Large intestine (tissue), 3 donors: Measurements from ENCODE around the gene ARL5C. TPM values are rescaled to one million over a fixed set of nuclear protein-coding genes. Genes with fewer than 3 reads are reported as not detected.

ENCODE experiments used
- DNase-seq, 2 donors: peaks; one replicate each; pipeline versions ENCODE4 v3.0.0 to v3.0.0-alpha.2; 2013
- H3K27ac ChIP-seq: one replicate; pipeline ENCODE4 v1.5.1; 2013; ENCODE audit warnings: low read length
- H3K27me3 ChIP-seq: 2 replicates; pipeline ENCODE4 v1.6.1; 2013; ENCODE audit warnings: low read length; ENCODE audit not compliant: control insufficient read depth, insufficient read depth
- H3K36me3 ChIP-seq: 2 replicates; pipeline ENCODE4 v1.6.1; 2013; ENCODE audit warnings: low read length; ENCODE audit not compliant: control insufficient read depth, insufficient read depth
- H3K4me1 ChIP-seq: one replicate; pipeline ENCODE4 v1.6.1; 2013; ENCODE audit warnings: low read length; ENCODE audit not compliant: control insufficient read depth, insufficient read depth
- H3K4me3 ChIP-seq: one replicate; pipeline ENCODE4 v1.5.1; 2013; ENCODE audit warnings: low read length
- H3K9me3 ChIP-seq: one replicate; pipeline ENCODE4 v1.6.1; 2013; ENCODE audit warnings: mild to moderate bottlenecking, low read depth, low read length, moderate library complexity; ENCODE audit not compliant: control insufficient read depth
- WGBS: methylation state at CpG from one replicate; pipeline ENCODE4 v1.1.5; 2013; ENCODE audit warnings: low lambda C conversion rate; ENCODE audit not compliant: insufficient coverage; 5-methylcytosine and 5-hydroxymethylcytosine counted together
- polyA plus RNA-seq: library from polyadenylated mRNA; unstranded; fragments of 120-200 nt; gene quantifications from one replicate; pipeline ENCODE4 v1.2.1, GENCODE V29; 2013

Gene ARL5C
- polyA plus RNA-seq, 1 donor: not detected

GRCh38 chr17:39177256-39177655, 11.3 kb upstream of the ARL5C start:
- Histone ChIP-seq H3K27me3 (no peaks in the 10 kb centered on the region), H3K4me3 (no peak overlapping the region), H3K9me3 (no peaks in the 10 kb centered on the region), H3K36me3 (peaks cover 6% of the 10 kb centered on the region), H3K27ac (no peak overlapping the region), H3K4me1 (no peaks in the 10 kb centered on the region)
- WGBS: 67% methylated on average over 2 of the region's 12 CpGs
- DNase-seq: no peak

- WGBS: no CpG with 5 or more reads among the region's 10 CpGs
Measured at GRCh38 chr17:39175695-39176093, 9.7 kb upstream of the ARL5C start.

DNA sequence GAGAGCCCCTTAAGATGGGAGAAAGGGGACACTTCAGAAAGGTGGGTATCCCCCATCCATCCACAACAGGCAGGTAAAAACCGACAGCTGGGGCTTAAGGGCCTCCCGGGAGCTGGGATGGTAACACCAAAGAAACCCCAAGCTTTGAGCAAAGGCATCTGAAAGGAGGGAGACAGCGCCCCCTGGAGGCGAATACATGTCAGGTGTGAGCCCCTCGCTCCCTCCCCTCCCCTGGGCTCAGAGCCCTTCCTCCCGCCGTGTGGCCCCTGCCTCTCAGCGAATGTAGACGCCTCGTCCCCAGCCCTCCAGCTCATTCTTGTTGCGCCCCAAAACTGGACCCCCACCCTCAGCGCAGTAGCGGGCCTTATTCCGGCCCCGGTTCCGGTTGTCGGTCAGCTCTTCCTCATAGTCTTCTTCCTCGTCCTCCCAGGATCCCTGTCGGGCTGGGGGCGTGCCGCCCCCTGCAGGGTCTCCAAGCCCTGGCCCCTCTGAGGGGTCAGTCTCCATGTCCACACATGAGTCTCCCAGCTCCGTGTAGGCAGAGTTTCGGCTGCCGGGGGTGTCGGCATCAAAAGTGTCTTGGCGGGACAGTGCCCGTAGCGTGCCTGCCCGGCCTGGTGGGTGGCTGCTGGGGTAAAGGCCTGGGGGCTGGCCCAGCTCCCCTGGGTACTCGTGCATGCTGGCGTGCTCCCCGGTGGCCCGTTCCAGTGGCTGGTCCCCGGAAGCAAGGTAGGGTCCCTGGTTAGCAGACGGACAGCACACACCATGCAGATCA, 9.1 kb upstream of the ARL5C start:
- H3K9me3 ChIP-seq: no peaks in the 10 kb centered on the region
- no CpG with 5 or more reads among the region's 35 CpGs for WGBS
- H3K27ac ChIP-seq: no peak overlapping the region
- H3K36me3 ChIP-seq: peaks cover 6% of the 10 kb centered on the region
- H3K4me3 ChIP-seq: no peak overlapping the region
- no peaks in the 10 kb centered on the region for H3K27me3 ChIP-seq
- peak in 1 of 2 donors; percentile 40 for DNase-seq
- H3K4me1 ChIP-seq: no peaks in the 10 kb centered on the region

More at GRCh38 chr17:39175695-39176093, 9.7 kb upstream of the ARL5C start:
- Histone ChIP-seq H3K27me3 (no peaks in the 10 kb centered on the region), H3K9me3 (no peaks in the 10 kb centered on the region), H3K4me3 (no peak overlapping the region), H3K27ac (no peak overlapping the region), H3K36me3 (peaks cover 6% of the 10 kb centered on the region), H3K4me1 (no peaks in the 10 kb centered on the region)
- DNase-seq: no peak

DNA sequence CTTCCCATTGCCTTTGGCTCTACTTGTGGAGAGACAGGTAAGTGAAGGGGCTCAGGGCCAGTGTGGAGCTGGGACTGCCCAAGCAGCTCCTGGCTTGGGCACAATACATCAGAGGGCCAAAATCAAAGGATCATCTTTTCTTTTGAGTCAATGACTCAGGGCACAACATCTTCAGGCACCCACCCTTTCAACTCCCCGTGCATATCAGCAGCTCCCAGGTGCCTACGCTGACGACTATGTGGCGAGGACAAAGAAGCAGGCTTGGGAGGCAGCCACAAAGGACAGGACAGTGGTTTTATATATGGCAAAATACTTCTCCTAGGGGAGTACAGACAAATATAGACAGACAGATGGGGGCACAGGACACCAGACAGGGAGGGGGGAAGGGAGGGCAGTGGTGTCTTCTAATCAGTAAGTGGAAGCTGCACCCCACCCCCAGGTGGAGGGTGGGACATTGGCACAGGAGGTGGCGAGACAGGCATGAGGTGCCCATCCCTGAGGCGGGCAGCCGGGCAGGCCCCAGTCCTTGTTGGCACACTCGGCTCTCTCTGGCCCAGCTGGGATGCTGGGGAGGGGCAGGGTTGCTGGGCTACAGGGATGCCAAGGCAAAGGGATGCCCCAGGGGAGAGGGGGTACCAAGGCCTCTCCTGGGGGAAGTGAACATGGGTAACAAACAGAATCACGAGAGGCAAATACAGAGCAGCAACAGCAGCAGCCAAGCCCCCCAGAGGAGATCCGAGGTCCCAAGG, 7.7 kb upstream of the ARL5C start:
- no peaks in the 10 kb centered on the region for H3K9me3 ChIP-seq
- no peak for DNase-seq
- no peak overlapping the region for H3K4me3 ChIP-seq
- no peaks in the 10 kb centered on the region for H3K27me3 ChIP-seq
- 100% methylated on average over 1 of the region's 10 CpGs for WGBS
- peaks cover 6% of the 10 kb centered on the region for H3K36me3 ChIP-seq
- no peak overlapping the region for H3K27ac ChIP-seq
- no peaks in the 10 kb centered on the region for H3K4me1 ChIP-seq

GRCh38 chr17:39173080-39173479, 7.1 kb upstream of the ARL5C start:
- WGBS: 80% methylated on average over 1 of the region's 5 CpGs
- DNase-seq: no peak
- no peak overlapping the region for H3K4me3 ChIP-seq
- H3K9me3 ChIP-seq: no peaks in the 10 kb centered on the region
- H3K4me1 ChIP-seq: no peaks in the 10 kb centered on the region
- peaks cover 6% of the 10 kb centered on the region for H3K36me3 ChIP-seq
- no peak overlapping the region for H3K27ac ChIP-seq
- H3K27me3 ChIP-seq: no peaks in the 10 kb centered on the region

GRCh38 chr17:39171933-39172332, 6.0 kb upstream of the ARL5C start:
- H3K4me1 ChIP-seq: no peaks in the 10 kb centered on the region
- no CpG with 5 or more reads among the region's 5 CpGs for WGBS
- H3K27me3 ChIP-seq: peaks cover 5% of the 10 kb centered on the region
- no peak overlapping the region for H3K27ac ChIP-seq
- DNase-seq: no peak
- peaks cover 2% of the 10 kb centered on the region for H3K36me3 ChIP-seq
- no peak overlapping the region for H3K4me3 ChIP-seq
- H3K9me3 ChIP-seq: no peaks in the 10 kb centered on the region

DNA sequence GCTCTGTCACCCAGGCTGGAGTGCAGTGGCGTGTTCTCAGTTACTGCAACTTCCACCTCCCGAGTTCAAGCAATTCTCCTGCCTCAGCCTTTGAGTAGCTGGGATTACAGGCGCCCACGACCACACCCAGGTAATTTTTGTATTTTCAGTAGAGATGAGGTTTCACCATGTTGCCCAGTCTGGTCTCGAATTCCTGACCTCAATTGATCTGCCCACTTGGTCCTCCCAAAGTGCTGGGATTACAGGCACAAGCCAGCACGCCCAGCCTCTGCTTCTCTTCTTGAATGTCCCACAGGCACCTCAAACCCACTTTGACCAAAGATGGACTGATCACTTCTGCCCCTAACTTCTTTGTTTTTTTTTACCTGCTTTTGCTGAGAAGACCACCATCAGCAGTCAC, 4.6 kb upstream of the ARL5C start:
- no peak for DNase-seq
- H3K4me1 ChIP-seq: no peaks in the 10 kb centered on the region
- no CpG with 5 or more reads among the region's 6 CpGs for WGBS
- H3K36me3 ChIP-seq: no peaks in the 10 kb centered on the region
- peaks cover 19% of the 10 kb centered on the region for H3K27me3 ChIP-seq
- H3K9me3 ChIP-seq: peaks cover 1% of the 10 kb centered on the region
- no peak overlapping the region for H3K4me3 ChIP-seq
- H3K27ac ChIP-seq: no peak overlapping the region

- no peak for DNase-seq
- H3K27me3 ChIP-seq: peaks cover 24% of the 10 kb centered on the region
- H3K4me3 ChIP-seq: no peak overlapping the region
- WGBS: no CpG with 5 or more reads among the region's 4 CpGs
- H3K4me1 ChIP-seq: peaks cover 4% of the 10 kb centered on the region
- H3K27ac ChIP-seq: no peak overlapping the region
- H3K36me3 ChIP-seq: no peaks in the 10 kb centered on the region
- H3K9me3 ChIP-seq: peaks cover 5% of the 10 kb centered on the region
Measured at GRCh38 chr17:39170109-39170508, 4.1 kb upstream of the ARL5C start.

DNA sequence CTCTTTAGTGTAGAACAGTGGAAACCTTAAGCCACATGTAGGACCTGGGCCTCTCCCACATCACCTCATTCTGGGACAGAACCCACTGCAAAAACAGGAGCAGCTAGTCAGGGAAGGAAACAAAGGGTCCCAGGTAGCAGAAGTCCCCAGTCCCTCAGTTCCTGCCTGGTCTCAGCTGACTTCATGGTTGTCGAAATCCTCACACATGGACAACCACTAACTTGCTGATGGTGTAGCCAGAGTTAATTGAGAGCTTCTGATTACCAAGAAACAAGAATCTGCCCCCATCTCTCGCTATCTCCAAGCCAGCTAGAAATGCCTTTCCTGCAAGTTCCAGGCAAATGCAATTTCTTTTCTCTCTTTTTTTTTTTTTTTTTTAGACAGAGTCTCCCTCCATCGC, 3.6 kb upstream of the ARL5C start:
- Histone ChIP-seq H3K36me3 (no peaks in the 10 kb centered on the region), H3K27ac (no peak overlapping the region), H3K4me3 (no peak overlapping the region), H3K4me1 (peaks cover 10% of the 10 kb centered on the region), H3K27me3 (peaks cover 30% of the 10 kb centered on the region), H3K9me3 (peaks cover 5% of the 10 kb centered on the region)
- 86% methylated on average over 1 of the region's 3 CpGs for WGBS
- DNase-seq: no peak

DNA sequence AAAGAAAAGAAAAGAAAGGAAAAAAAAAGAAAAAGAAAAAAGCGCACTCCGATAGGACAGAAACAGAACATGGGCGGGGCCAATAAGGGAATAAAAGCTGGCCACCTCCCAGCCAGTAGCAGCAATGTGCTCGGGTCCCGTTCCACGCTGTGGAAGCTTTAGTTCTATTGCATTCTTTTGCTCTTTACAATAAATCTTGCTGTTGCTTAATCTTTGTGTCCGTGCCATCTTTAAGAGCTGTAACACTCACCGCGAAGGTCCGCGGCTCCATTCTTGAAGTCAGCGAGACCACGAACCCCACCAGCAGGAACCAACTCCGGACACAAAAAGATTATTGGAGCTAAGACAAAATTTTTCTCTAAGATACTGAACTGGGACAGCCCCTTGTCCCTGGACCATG, 3.1 kb upstream of the ARL5C start:
- peaks cover 11% of the 10 kb centered on the region for H3K4me1 ChIP-seq
- no peak for DNase-seq
- H3K4me3 ChIP-seq: no peak overlapping the region
- no CpG with 5 or more reads among the region's 14 CpGs for WGBS
- no peak overlapping the region for H3K27ac ChIP-seq
- H3K36me3 ChIP-seq: no peaks in the 10 kb centered on the region
- peaks cover 5% of the 10 kb centered on the region for H3K9me3 ChIP-seq
- H3K27me3 ChIP-seq: peaks cover 34% of the 10 kb centered on the region
